GM18873 (cell line): ENCODE data around the gene BATF2.

ENCODE experiments used
- ATAC-seq: cut with Tn5 transposase; IDR thresholded peaks from one replicate; pipeline ENCODE4 v1.9.1; 2021; ENCODE audit warnings: mild to moderate bottlenecking, moderate library complexity, moderate number of reproducible peaks; ENCODE audit not compliant: unreplicated experiment, low FRiP score

Gene BATF2

GRCh38 chr11:64970731-64971151, 26.0 kb downstream of the BATF2 start:
- no peak for ATAC-seq

GRCh38 chr11:64969209-64969608, 27.6 kb downstream of the BATF2 start:
- no peak for ATAC-seq

- no peak for ATAC-seq
These were observed 29.4 kb downstream of the BATF2 start for GRCh38 chr11:64967375-64967774.

GRCh38 chr11:64963072-64963631, 33.6 kb downstream of the BATF2 start:
- no peak for ATAC-seq

- ATAC-seq: no peak
These were observed 36.1 kb downstream of the BATF2 start for GRCh38 chr11:64960719-64961118.

GRCh38 chr11:64959498-64959897, 37.3 kb downstream of the BATF2 start:
- no peak for ATAC-seq

- no peak for ATAC-seq
These were observed 42.6 kb downstream of the BATF2 start for GRCh38 chr11:64954201-64954600.

GRCh38 chr11:64951529-64951928, 45.2 kb downstream of the BATF2 start:
- no peak for ATAC-seq

- no peak for ATAC-seq
These were observed 49.5 kb downstream of the BATF2 start for GRCh38 chr11:64947208-64947814.
